H1 (cell line): ENCODE data around the gene DDX49. TPM values are rescaled to one million over a fixed set of nuclear protein-coding genes. Genes with fewer than 3 reads are reported as not detected.

Experiments
- CTCF ChIA-PET: fragments of 300-600 bp; sonication (Branson Sonifier 250); formaldehyde crosslinking; loops from one replicate; lab custom pipeline; 2021; ENCODE audit not compliant: partially characterized antibody; lab: Charles Lee
- POLR2A ChIA-PET: fragments of 300-600 bp; sonication (Branson Sonifier 250); formaldehyde crosslinking; loops from one replicate; lab custom pipeline; 2021; ENCODE audit warnings: inconsistent platforms; ENCODE audit not compliant: partially characterized antibody; lab: Charles Lee
- DNase-seq, 2 experiments: peaks; one replicate each; pipeline versions ENCODE4 v3.0.0 to v3.0.0-alpha.2; 2010 to 2022; ENCODE audit warnings: low spot score in 2 of 2, low read depth in 1 of 2, mixed read lengths in 1 of 2
- FAIRE-seq: peaks from 2 replicates; lab custom pipeline; 2011; peaks lifted over from hg19 to GRCh38; lab: Jason Lieb, UNC
- H2AFZ ChIP-seq: 2 replicates; pipeline ENCODE4 v1.8.1; 2012; ENCODE audit warnings: low read length, inconsistent platforms
- H2AK5ac ChIP-seq: 2 replicates; pipeline ENCODE4 v1.6.1; 2013; ENCODE audit warnings: low read depth, low read length
- H2BK120ac ChIP-seq: replicated peaks from 2 replicates; pipeline ENCODE3; 2013; ENCODE audit warnings: low read depth, low read length, inconsistent platforms
- H2BK12ac ChIP-seq: 2 replicates; pipeline ENCODE4 v1.6.1; 2013; ENCODE audit warnings: low read depth, low read length
- H2BK15ac ChIP-seq: 2 replicates; pipeline ENCODE4 v1.6.1; 2013; ENCODE audit warnings: low read length
- H2BK20ac ChIP-seq: 2 replicates; pipeline ENCODE4 v1.6.1; 2013; ENCODE audit warnings: low read length
- H2BK5ac ChIP-seq: 2 replicates; pipeline ENCODE4 v1.6.1; 2013; ENCODE audit warnings: low read depth, low read length
- H3K14ac ChIP-seq: 2 replicates; pipeline ENCODE4 v1.6.1; 2013; ENCODE audit warnings: inconsistent platforms; ENCODE audit not compliant: insufficient read length
- H3K18ac ChIP-seq: 2 replicates; pipeline ENCODE4 v1.6.1; 2013; ENCODE audit warnings: low read length; ENCODE audit errors: extremely low read depth
- H3K23ac ChIP-seq: 2 replicates; pipeline ENCODE4 v1.6.1; 2013; ENCODE audit warnings: inconsistent platforms; ENCODE audit not compliant: insufficient read length
- H3K23me2 ChIP-seq: 2 replicates; pipeline ENCODE4 v1.6.1; 2013; ENCODE audit warnings: low read depth, low read length
- H3K27ac ChIP-seq: 2 replicates; pipeline ENCODE4 v1.6.1; 2011; ENCODE audit warnings: low read depth, low read length, inconsistent platforms
- H3K27me3 ChIP-seq, 4 experiments: replicated peaks in 1 of 4; 1 replicate in 1 of 4; 2 replicates in 3 of 4; pipeline versions ENCODE4 v1.6.1 to v1.8.1; 2011 to 2013; ENCODE audit warnings: low read length in 3 of 4, mild to moderate bottlenecking in 3 of 4, inconsistent platforms in 2 of 4, mixed read lengths in 2 of 4, moderate library complexity in 1 of 4; ENCODE audit not compliant: control insufficient read depth in 3 of 4, insufficient read depth in 3 of 4; ENCODE audit errors: extremely low read depth in 1 of 4
- H3K36me3 ChIP-seq, 4 experiments: 2 replicates each; pipeline versions ENCODE4 v1.6.1 to v1.8.1; 2011 to 2013; ENCODE audit warnings: mild to moderate bottlenecking in 4 of 4, low read length in 3 of 4, moderate library complexity in 2 of 4, control low read depth in 1 of 4, inconsistent platforms in 1 of 4; ENCODE audit not compliant: insufficient read depth in 4 of 4, control insufficient read depth in 2 of 4
- H3K4ac ChIP-seq: replicated peaks from 2 replicates; pipeline ENCODE3; 2013; ENCODE audit warnings: low read length, low read depth, mixed read lengths, inconsistent platforms; ENCODE audit not compliant: insufficient read length
- H3K4me1 ChIP-seq, 4 experiments: replicated peaks in 1 of 4; 1 replicate in 1 of 4; 2 replicates in 3 of 4; pipeline versions ENCODE4 v1.6.1 to v1.8.1; 2011 to 2013; ENCODE audit warnings: low read length in 3 of 4, inconsistent platforms in 2 of 4, mixed read lengths in 1 of 4; ENCODE audit not compliant: insufficient read depth in 4 of 4, control insufficient read depth in 3 of 4
- H3K4me2 ChIP-seq, 2 experiments: 2 replicates each; pipeline versions ENCODE4 v1.6.1 to v1.8.1; 2011 to 2013; ENCODE audit warnings: low read depth in 2 of 2, low read length in 2 of 2, control low read depth in 1 of 2, inconsistent platforms in 1 of 2, mild to moderate bottlenecking in 1 of 2; ENCODE audit not compliant: insufficient read depth in 1 of 2
- H3K4me3 ChIP-seq, 4 experiments: fragments of 200-600, 300-600 bp in 1 of 4; sonication (generic), shearing (Covaris generic), sonication (Bioruptor Twin) in 1 of 4; 2 replicates each; pipeline versions ENCODE4 v1.5.1 to v1.8.1; 2011 to 2016; ENCODE audit warnings: low read length in 4 of 4, low read depth in 3 of 4, control low read depth in 2 of 4, inconsistent platforms in 2 of 4, mild to moderate bottlenecking in 2 of 4, mixed read lengths in 1 of 4, moderate library complexity in 1 of 4; ENCODE audit not compliant: insufficient read depth in 2 of 4; ENCODE audit errors: extremely low read depth in 1 of 4
- H3K56ac ChIP-seq: replicated peaks from 2 replicates; pipeline ENCODE3; 2013; ENCODE audit warnings: low read depth, mild to moderate bottlenecking, mixed read lengths, low read length, inconsistent platforms; ENCODE audit not compliant: insufficient read length
- H3K79me1 ChIP-seq: 2 replicates; pipeline ENCODE4 v1.6.1; 2013; ENCODE audit warnings: low read depth, low read length, control low read depth
- H3K79me2 ChIP-seq, 2 experiments: 2 replicates each; pipeline versions ENCODE4 v1.6.1 to v1.8.1; 2012 to 2013; ENCODE audit warnings: low read length in 2 of 2, mild to moderate bottlenecking in 2 of 2, inconsistent platforms in 1 of 2; ENCODE audit not compliant: insufficient read depth in 2 of 2, control insufficient read depth in 1 of 2
- H3K9ac ChIP-seq, 4 experiments: replicated peaks in 1 of 4; 1 replicate in 1 of 4; 2 replicates in 3 of 4; pipeline versions ENCODE4 v1.6.1 to v1.8.1; 2011 to 2013; ENCODE audit warnings: low read depth in 3 of 4, low read length in 3 of 4, control low read depth in 2 of 4, mild to moderate bottlenecking in 2 of 4, moderate library complexity in 2 of 4, inconsistent platforms in 1 of 4; ENCODE audit errors: extremely low read depth in 1 of 4
- H3K9me3 ChIP-seq, 2 experiments: 2 replicates each; pipeline versions ENCODE4 v1.6.1 to v1.8.1; 2012 to 2013; ENCODE audit warnings: mild to moderate bottlenecking in 2 of 2, moderate library complexity in 2 of 2, control low read depth in 1 of 2, inconsistent platforms in 1 of 2, low read depth in 1 of 2, low read length in 1 of 2, mixed read lengths in 1 of 2; ENCODE audit not compliant: insufficient read depth in 2 of 2
- H4K20me1 ChIP-seq, 2 experiments: replicated peaks in 1 of 2; 2 replicates each; pipeline versions ENCODE3 to v1.8.1; 2011 to 2013; ENCODE audit warnings: inconsistent platforms in 2 of 2, low read length in 2 of 2, mild to moderate bottlenecking in 1 of 2; ENCODE audit not compliant: insufficient read depth in 2 of 2, control insufficient read depth in 1 of 2
- H4K5ac ChIP-seq: 2 replicates; pipeline ENCODE4 v1.6.1; 2013; ENCODE audit warnings: low read length, low read depth, mixed read lengths, inconsistent platforms; ENCODE audit not compliant: insufficient read length
- H4K8ac ChIP-seq: 2 replicates; pipeline ENCODE4 v1.8.0; 2013; ENCODE audit warnings: mild to moderate bottlenecking, moderate library complexity, low read length, inconsistent platforms; ENCODE audit not compliant: insufficient read depth; ENCODE audit errors: extremely low read depth
- H4K91ac ChIP-seq: replicated peaks from 2 replicates; pipeline ENCODE3; 2013; ENCODE audit warnings: low read length, mixed read lengths, inconsistent platforms; ENCODE audit not compliant: insufficient read length
- CHD1 ChIP-seq: IDR thresholded peaks from 2 replicates; pipeline ENCODE4 v1.6.1; 2012; ENCODE audit warnings: low read depth, low read length, improper control_type of control experiment
- CTBP2 ChIP-seq: IDR thresholded peaks from 2 replicates; pipeline ENCODE4 v1.7.0; 2011; ENCODE audit warnings: borderline replicate concordance, mild to moderate bottlenecking, moderate library complexity, mixed read lengths, low read length; ENCODE audit not compliant: insufficient read depth, insufficient read length
- EP300 ChIP-seq, 2 experiments: IDR thresholded peaks; 1 replicate in 1 of 2; 2 replicates in 1 of 2; pipeline ENCODE4 v1.6.1; 2011 to 2012; ENCODE audit warnings: low read depth in 2 of 2, low read length in 2 of 2, mild to moderate bottlenecking in 2 of 2, borderline replicate concordance in 1 of 2, inconsistent platforms in 1 of 2, moderate library complexity in 1 of 2
- FOSL1 ChIP-seq: IDR thresholded peaks from 2 replicates; pipeline ENCODE4 v1.6.1; 2011; ENCODE audit warnings: mild to moderate bottlenecking, low read depth, low read length, moderate library complexity; ENCODE audit not compliant: insufficient read depth
- GTF2F1 ChIP-seq: IDR thresholded peaks from 2 replicates; pipeline ENCODE4 v1.6.1; 2012; ENCODE audit warnings: low read depth, low read length, improper control_type of control experiment, borderline replicate concordance
- KDM4A ChIP-seq: IDR thresholded peaks from one replicate; pipeline ENCODE4 v1.7.1; 2012; ENCODE audit warnings: low read depth, mild to moderate bottlenecking, moderate library complexity, low read length, inconsistent platforms; ENCODE audit not compliant: severe bottlenecking
- NANOG ChIP-seq: IDR thresholded peaks from 2 replicates; pipeline ENCODE4 v1.6.1; 2011; ENCODE audit warnings: low read length, low read depth, mild to moderate bottlenecking, inconsistent platforms; ENCODE audit not compliant: insufficient read depth, poor library complexity, severe bottlenecking
- RFX5 ChIP-seq: IDR thresholded peaks from 2 replicates; pipeline ENCODE4 v1.6.1; 2011; ENCODE audit warnings: low read depth, low read length, improper control_type of control experiment, borderline replicate concordance
- SIRT6 ChIP-seq: IDR thresholded peaks from one replicate; pipeline ENCODE4 v1.7.1; 2012; ENCODE audit warnings: low read length, inconsistent platforms
- SP2 ChIP-seq: IDR thresholded peaks from 2 replicates; pipeline ENCODE4 v1.6.1; 2012; ENCODE audit warnings: mild to moderate bottlenecking, low read length, inconsistent platforms
- SRF ChIP-seq: IDR thresholded peaks from 2 replicates; pipeline ENCODE4 v1.6.1; 2011; ENCODE audit warnings: mild to moderate bottlenecking, low read depth, low read length, moderate library complexity
- WGBS, 2 experiments: shearing (Covaris generic) in 1 of 2; methylation state at CpG; one replicate each; pipeline versions ENCODE4 v1.1.6 to v1.1.7; 2013 to 2015; ENCODE audit warnings: low lambda C conversion rate in 2 of 2, mixed read lengths in 2 of 2, inconsistent platforms in 1 of 2, low coverage in 1 of 2, missing lambda C conversion rate in 1 of 2; ENCODE audit not compliant: insufficient replicate concordance in 2 of 2, insufficient coverage in 1 of 2, insufficient read length in 1 of 2; ENCODE audit errors: extremely low coverage in 1 of 2, missing lambda C conversion rate in 1 of 2; 5-methylcytosine and 5-hydroxymethylcytosine counted together
- polyA plus RNA-seq, 7 experiments: library from polyadenylated mRNA; depleted of rRNA in 3 of 7; stranded (reverse) in 5 of 7; unstranded in 2 of 7; fragments of >200 nt in 5 of 7; fragments of 200-250 nt in 2 of 7; gene quantifications; 1 replicate in 5 of 7; 2 replicates in 1 of 7; 4 replicates in 1 of 7; pipeline versions ENCODE4 v1.2.1 to v1.2.3, GENCODE V29; 2011 to 2013; ENCODE audit warnings: missing spikeins in 2 of 7, mixed read lengths in 2 of 7
- total RNA-seq: library from RNA; stranded (reverse); fragmentation: NEBNext Ultra II Directional; extraction: Animal tissue kit (Norgen Biotek cat#: 25700); gene quantifications from 2 replicates; pipeline ENCODE4 v1.2.1, GENCODE V29; 2021
- TF ChIP-seq, protein P1 (sequence below): IDR thresholded peaks from 2 replicates; pipeline ENCODE4 v1.6.1; 2012; ENCODE audit warnings: inconsistent platforms

Gene DDX49
- total and polyA plus RNA-seq, 2 of the 8 experiments (the other 6 are each of a cell fraction or from before 2014, with no cell fraction given), result 41.3 to 46.5 TPM

DNA sequence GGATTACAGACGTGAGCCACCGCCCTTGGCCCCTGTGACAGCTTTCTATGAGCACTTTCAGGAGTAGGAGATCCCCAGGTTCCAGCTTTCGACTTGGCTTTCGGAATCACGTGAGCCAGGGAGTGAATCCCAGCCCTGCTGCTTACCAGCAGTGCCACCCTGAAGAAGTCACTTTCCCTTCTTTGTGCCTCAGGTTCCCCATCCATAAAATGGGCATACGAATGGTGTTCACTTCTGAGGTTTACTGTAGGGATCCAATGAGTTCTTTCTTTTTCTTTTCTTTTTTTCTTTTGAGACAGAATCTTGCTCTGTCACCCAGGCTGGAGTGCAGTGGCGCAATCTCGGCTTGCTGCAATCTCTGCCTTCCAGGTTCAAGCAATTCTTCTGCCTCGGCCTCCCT, 25.8 kb downstream of the DDX49 start:
- H2BK12ac ChIP-seq, result no peak overlapping the region
- H3K9ac ChIP-seq, result no peak overlapping the region
- no peak overlapping the region for H4K8ac ChIP-seq
- no peaks in the 10 kb centered on the region for H3K9me3 ChIP-seq
- H4K20me1 ChIP-seq, result peaks cover 1 to 2% of the 10 kb centered on the region in 2 experiments
- H3K79me1 ChIP-seq, result no peaks in the 10 kb centered on the region
- H2AK5ac ChIP-seq, result no peak overlapping the region
- TF ChIP-seq CHD1, result no peak
- no peak for TF ChIP-seq GTF2F1
- TF ChIP-seq RFX5, result no peak
- TF ChIP-seq, protein P1, sequence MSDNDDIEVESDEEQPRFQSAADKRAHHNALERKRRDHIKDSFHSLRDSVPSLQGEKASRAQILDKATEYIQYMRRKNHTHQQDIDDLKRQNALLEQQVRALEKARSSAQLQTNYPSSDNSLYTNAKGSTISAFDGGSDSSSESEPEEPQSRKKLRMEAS, result no peak
- TF ChIP-seq SRF, result no peak
- no peak for TF ChIP-seq NANOG
- no peak for TF ChIP-seq SP2
- no peak for TF ChIP-seq FOSL1
- TF ChIP-seq CTBP2, result no peak
- TF ChIP-seq EP300 (IDR thresholded peaks at IDR 0.05; ENCODE audit: borderline replicate concordance in 1 of 2, low read depth in 2 of 2, low read length in 2 of 2), result no peak
- TF ChIP-seq KDM4A, result no peak
- TF ChIP-seq SIRT6, result no peak
- no peak overlapping the region for H2BK20ac ChIP-seq
- 0 out of 8 replicates have a peak, but pooled peaks cover 0 to 5% (median 0%) of the 10 kb centered on the region in 4 experiments for H3K36me3 ChIP-seq
- H3K4me1 ChIP-seq, result peaks cover 0 to 7% (median 6%) of the 10 kb centered on the region in 4 experiments; a peak in 6 of 7 replicates
- H3K14ac ChIP-seq, result no peak overlapping the region
- peaks cover 10% of the 10 kb centered on the region; the same call in 1 of the 2 replicates for H3K23me2 ChIP-seq
- H3K4ac ChIP-seq, result no peak overlapping the region
- H3K4me3 ChIP-seq, result no peak overlapping the region
- no peak overlapping the region for H2BK120ac ChIP-seq
- no peak overlapping the region for H2AFZ ChIP-seq
- H3K56ac ChIP-seq, result no peak overlapping the region
- H3K18ac ChIP-seq, result no peak overlapping the region
- ChIA-PET CTCF (interaction anchor here (2.2 kb wide), 1 partner anchor 41 kb away, joined by 10 read pairs; no protein-coding TSS in a partner anchor), POLR2A (interaction anchor here (1.4 to 2.3 kb wide), 2 partner anchors 8 to 17 kb away, joined by 5 to 10 read pairs; no protein-coding TSS in a partner anchor)
- no peak overlapping the region for H3K4me2 ChIP-seq
- H2BK15ac ChIP-seq, result no peak overlapping the region
- no peaks in the 10 kb centered on the region for H3K27me3 ChIP-seq
- H2BK5ac ChIP-seq, result no peak overlapping the region
- H3K79me2 ChIP-seq, result no peaks in the 10 kb centered on the region; a peak in 1 of 4 replicates
- H3K23ac ChIP-seq, result no peak overlapping the region
- no peak overlapping the region for H3K27ac ChIP-seq
- H4K5ac ChIP-seq, result no peak overlapping the region
- DNase-seq (no peak), FAIRE-seq (no peak)
- H4K91ac ChIP-seq, result no peak overlapping the region
- 92% methylated on average over 9 of the region's 9 CpGs; no CpG with 5 or more reads in 1 of the 2 experiments for WGBS, 2 experiments
